Measurements from ENCODE around the gene OR13J1.

DNA sequence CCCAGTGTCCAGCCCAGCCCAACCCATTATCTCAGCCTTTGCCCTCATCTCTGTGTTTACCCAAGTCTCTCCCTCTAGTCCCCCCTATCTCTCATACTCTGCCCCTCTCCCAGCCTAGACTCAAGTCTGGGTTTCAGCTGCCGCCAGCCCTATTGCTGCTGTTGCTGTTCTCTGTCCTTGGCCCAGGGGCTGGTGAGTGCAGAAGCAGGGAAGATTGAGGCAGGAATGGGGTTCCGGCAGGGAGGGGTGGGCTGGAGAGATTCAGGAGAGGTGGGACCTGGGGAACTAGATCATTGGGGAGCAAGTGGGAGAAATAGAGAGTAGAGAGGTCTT is 40.5 kb downstream of the OR13J1 start:
- TF ChIP-seq, protein P1, sequence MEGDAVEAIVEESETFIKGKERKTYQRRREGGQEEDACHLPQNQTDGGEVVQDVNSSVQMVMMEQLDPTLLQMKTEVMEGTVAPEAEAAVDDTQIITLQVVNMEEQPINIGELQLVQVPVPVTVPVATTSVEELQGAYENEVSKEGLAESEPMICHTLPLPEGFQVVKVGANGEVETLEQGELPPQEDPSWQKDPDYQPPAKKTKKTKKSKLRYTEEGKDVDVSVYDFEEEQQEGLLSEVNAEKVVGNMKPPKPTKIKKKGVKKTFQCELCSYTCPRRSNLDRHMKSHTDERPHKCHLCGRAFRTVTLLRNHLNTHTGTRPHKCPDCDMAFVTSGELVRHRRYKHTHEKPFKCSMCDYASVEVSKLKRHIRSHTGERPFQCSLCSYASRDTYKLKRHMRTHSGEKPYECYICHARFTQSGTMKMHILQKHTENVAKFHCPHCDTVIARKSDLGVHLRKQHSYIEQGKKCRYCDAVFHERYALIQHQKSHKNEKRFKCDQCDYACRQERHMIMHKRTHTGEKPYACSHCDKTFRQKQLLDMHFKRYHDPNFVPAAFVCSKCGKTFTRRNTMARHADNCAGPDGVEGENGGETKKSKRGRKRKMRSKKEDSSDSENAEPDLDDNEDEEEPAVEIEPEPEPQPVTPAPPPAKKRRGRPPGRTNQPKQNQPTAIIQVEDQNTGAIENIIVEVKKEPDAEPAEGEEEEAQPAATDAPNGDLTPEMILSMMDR (IDR thresholded peaks at IDR 0.05), result no peak
- no peak for TF ChIP-seq EP300 (IDR thresholded peaks at IDR 0.05; ENCODE audit: low read depth)
